Colonic mucosa (tissue), 4 donors: ENCODE measurements around the gene TMA7. TPM values are rescaled to one million over a fixed set of nuclear protein-coding genes. Genes with fewer than 3 reads are reported as not detected.

Experiments used
- DNase-seq: peaks from one replicate; pipeline ENCODE4 v3.0.0-alpha.2; 2020
- H3K27ac ChIP-seq: fragments of 200-600 bp; one replicate; pipeline ENCODE4 v1.8.0; 2021
- H3K27me3 ChIP-seq: fragments of 200-600 bp; one replicate; pipeline ENCODE4 v1.8.0; 2021
- H3K36me3 ChIP-seq: fragments of 200-600 bp; one replicate; pipeline ENCODE4 v1.8.0; 2021
- H3K4me1 ChIP-seq: fragments of 200-600 bp; one replicate; pipeline ENCODE4 v1.8.0; 2021; ENCODE audit warnings: mild to moderate bottlenecking
- H3K4me3 ChIP-seq: fragments of 200-600 bp; one replicate; pipeline ENCODE4 v1.8.0; 2021
- H3K9ac ChIP-seq, 2 donors: one replicate each; pipeline ENCODE4 v1.7.0; 2013; ENCODE audit warnings: control low read depth in 2 of 2, low read depth in 2 of 2, low read length in 2 of 2
- H3K9me3 ChIP-seq: fragments of 200-600 bp; one replicate; pipeline ENCODE4 v1.8.0; 2021
- CTCF ChIP-seq: fragments of 200-600 bp; IDR thresholded peaks from one replicate; pipeline ENCODE4 v1.8.0; 2022; ENCODE audit warnings: antibody characterized with exemption, mild to moderate bottlenecking
- intact Hi-C: fragments of 100-400 bp; cut with DNase I; formaldehyde crosslinking; loops from one replicate; pipeline ENCODE4 v1.14.1; 2022
- total RNA-seq, 2 donors: library from RNA; stranded (reverse); fragmentation: NEBNext Ultra II Directional in 1 of 2; extraction: Animal tissue kit (Norgen Biotek cat#: 25700) in 1 of 2; gene quantifications; one replicate each; pipeline ENCODE4 v1.2.1, GENCODE V29; 2021
- donor health status: healthy.
- donor health status: DM: no; HTN: no; CAD: no.
- donor health status: DM: no; HTN: no; CAD: no.

TMA7 gene
- total RNA-seq, 2 donors from 2014 or later: 185 to 259 TPM

GRCh38 chr3:48467473-48468267, 27.6 kb downstream of the TMA7 start:
- DNase-seq: no peak

GRCh38 chr3:48468329-48468731, 28.3 kb downstream of the TMA7 start:
- intact Hi-C loops: loop anchor here (5.0 to 10.0 kb wide), 2 partner anchors 34 to 166 kb away; partner anchors contain the start of genes SHISA5 and SLC26A6
- H3K27me3 ChIP-seq: no peaks in the 10 kb centered on the region
- H3K27ac ChIP-seq: no peak overlapping the region
- H3K9ac ChIP-seq: peak overlapping the region in 1 of 2 donors; percentile 88
- no peak overlapping the region for H3K4me3 ChIP-seq
- peak; percentile 76 for DNase-seq
- peaks cover 41% of the 10 kb centered on the region for H3K4me1 ChIP-seq
- H3K36me3 ChIP-seq: no peaks in the 10 kb centered on the region
- no peak for TF ChIP-seq CTCF
- no peaks in the 10 kb centered on the region for H3K9me3 ChIP-seq

More at GRCh38 chr3:48467473-48468267, 27.6 kb downstream of the TMA7 start:
- Histone ChIP-seq H3K9ac (peak overlapping the region; percentile 88 to 97), H3K36me3 (no peaks in the 10 kb centered on the region), H3K27ac (peak overlapping the region; percentile 94), H3K4me3 (peak overlapping the region; percentile 54), H3K4me1 (peaks cover 38% of the 10 kb centered on the region), H3K27me3 (no peaks in the 10 kb centered on the region), H3K9me3 (no peaks in the 10 kb centered on the region)
- intact Hi-C loops: loop anchor here (5.0 to 10.0 kb wide), 2 partner anchors 35 to 167 kb away; partner anchors contain the start of genes SHISA5 and SLC26A6
- no peak for TF ChIP-seq CTCF

GRCh38 chr3:48469046-48469915, 29.2 kb downstream of the TMA7 start:
- peaks cover 42% of the 10 kb centered on the region for H3K4me1 ChIP-seq
- no peak overlapping the region for H3K4me3 ChIP-seq
- intact Hi-C loops: loop anchor here (5.0 to 10.0 kb wide), 2 partner anchors 33 to 166 kb away; partner anchors contain the start of genes SHISA5 and SLC26A6

GRCh38 chr3:48470286-48470685, 30.2 kb downstream of the TMA7 start:
- peak overlapping the region; percentile 35 to 40 for H3K9ac ChIP-seq
- intact Hi-C loops: no loop called here
- no peak overlapping the region for H3K27ac ChIP-seq
- peaks cover 37% of the 10 kb centered on the region for H3K4me1 ChIP-seq
- no peaks in the 10 kb centered on the region for H3K36me3 ChIP-seq
- no peak for DNase-seq
- no peaks in the 10 kb centered on the region for H3K9me3 ChIP-seq
- H3K4me3 ChIP-seq: no peak overlapping the region
- H3K27me3 ChIP-seq: no peaks in the 10 kb centered on the region
- TF ChIP-seq CTCF: no peak

More at GRCh38 chr3:48469046-48469915, 29.2 kb downstream of the TMA7 start:
- Histone ChIP-seq H3K9ac (peak overlapping the region; percentile 4 to 40), H3K27ac (no peak overlapping the region), H3K36me3 (no peaks in the 10 kb centered on the region), H3K9me3 (no peaks in the 10 kb centered on the region), H3K27me3 (no peaks in the 10 kb centered on the region)
- DNase-seq: no peak
- TF ChIP-seq CTCF: no peak

- no peaks in the 10 kb centered on the region for H3K9me3 ChIP-seq
- peak overlapping the region; percentile 71 to 100 for H3K9ac ChIP-seq
- H3K27ac ChIP-seq: peak overlapping the region; percentile 92
- intact Hi-C loops: no loop called here
- peaks cover 25% of the 10 kb centered on the region for H3K4me1 ChIP-seq
- peak; percentile 63 for DNase-seq
- no peak for TF ChIP-seq CTCF
- H3K36me3 ChIP-seq: no peaks in the 10 kb centered on the region
- H3K27me3 ChIP-seq: no peaks in the 10 kb centered on the region
- H3K4me3 ChIP-seq: peak overlapping the region; percentile 64
Observed at GRCh38 chr3:48472673-48472922, 32.5 kb downstream of the TMA7 start.
